NCI-H510A (cell line): ENCODE measurements around the gene NDUFAF2.
"Not testable (repeated sequence)": the region's sequence is repeated elsewhere in the genome, so short reads cannot be mapped to it uniquely, and the experiment has no call there.

Source experiments
- DNase-seq: peaks from one replicate; lab custom pipeline; 2025; lab: John Stamatoyannopoulos, UW

The NDUFAF2 gene

DNA sequence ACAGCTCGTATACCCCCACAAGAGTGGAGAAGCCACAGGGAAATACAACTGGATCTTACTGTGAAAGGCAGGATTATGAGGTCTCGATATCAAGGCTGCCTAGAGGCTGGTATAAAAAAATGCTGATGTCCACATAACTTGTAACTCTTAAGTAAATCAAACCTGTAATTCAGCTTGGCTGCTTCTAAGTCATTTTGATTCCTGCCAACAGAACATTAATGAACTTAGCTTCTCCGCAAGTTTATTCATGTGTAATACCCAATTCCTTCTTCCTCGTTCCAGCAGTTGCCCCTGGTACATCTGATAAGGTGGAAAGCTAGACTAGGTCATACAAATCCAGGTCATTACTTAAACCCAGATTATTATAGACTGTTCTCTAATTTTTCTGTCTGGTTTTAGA lies 233.7 kb downstream of the NDUFAF2 start:
- DNase-seq = no peak

DNA sequence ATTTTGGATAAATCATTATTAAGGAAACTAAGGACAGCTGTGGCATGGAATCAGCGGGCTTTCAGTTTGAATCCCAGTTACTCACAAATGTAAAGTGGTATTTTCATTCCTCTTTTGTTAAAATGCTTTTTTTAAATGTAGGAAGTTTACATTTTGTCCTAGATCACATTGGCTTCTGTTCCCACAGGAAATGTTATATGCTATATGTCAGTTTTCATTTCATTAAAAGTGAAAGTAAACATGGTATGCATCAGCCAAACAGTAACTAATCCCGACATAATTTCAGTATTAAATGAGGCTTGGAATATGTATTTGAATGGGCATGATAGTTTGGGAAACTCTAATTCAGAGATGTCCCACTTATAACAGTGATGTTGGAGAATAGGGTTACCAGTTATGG lies 235.9 kb downstream of the NDUFAF2 start:
- no peak for DNase-seq

DNA sequence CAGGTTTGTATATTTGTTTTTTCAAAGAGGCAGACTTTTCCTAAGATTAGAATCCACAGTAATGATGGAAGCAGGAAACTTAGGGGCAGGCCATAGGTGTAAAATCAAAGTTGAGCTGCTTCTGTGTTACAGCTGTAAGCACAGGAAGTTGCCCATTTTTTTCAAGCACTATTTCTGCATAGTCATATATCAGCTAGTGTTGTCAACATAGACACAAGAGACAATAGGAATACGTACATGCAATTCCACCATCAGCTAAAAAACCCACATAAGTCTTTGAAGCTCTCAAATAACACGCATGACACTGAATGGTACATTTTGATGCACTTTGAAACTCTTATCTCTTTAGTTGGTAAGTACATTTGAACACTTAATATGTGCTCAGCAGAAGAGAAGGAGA lies 237.4 kb downstream of the NDUFAF2 start:
- no peak for DNase-seq

DNA sequence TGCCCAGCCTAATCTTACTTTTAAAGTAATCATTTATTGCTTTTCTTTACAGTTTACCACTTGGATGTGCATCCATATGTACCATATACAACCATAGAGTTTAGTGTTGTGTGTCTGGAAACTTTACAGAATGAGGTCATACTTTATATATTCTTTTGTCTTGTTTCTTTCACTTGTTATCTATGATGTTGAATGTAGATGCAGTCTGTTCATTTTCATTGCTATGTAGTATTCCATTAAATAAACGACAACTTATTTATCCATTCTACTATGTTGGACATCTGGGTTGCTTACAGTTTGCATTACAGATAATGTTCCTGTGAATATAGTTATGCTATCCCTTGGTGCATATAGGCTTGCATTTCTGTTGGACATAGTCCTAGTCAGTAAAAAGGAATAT lies 238.5 kb downstream of the NDUFAF2 start:
- DNase-seq = no peak

DNA sequence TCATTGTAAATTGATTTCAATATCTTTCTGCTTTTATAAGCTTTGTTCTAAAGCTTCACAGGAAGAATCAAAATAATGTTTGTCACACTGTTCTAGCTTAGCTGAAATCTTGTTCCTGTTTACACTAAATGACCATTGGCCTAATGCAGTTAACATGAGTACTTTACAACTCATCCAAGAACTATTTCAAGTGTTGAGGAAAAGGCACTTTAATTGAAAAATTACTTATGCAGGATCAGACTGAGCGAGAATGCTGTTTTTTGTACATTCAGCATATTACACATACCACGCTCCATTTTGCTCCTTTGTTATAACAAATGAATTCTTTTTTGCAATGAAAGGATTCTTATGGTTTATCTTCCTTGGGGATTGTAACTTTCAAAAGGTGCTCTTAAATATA lies 239.7 kb downstream of the NDUFAF2 start:
- no peak for DNase-seq

DNA sequence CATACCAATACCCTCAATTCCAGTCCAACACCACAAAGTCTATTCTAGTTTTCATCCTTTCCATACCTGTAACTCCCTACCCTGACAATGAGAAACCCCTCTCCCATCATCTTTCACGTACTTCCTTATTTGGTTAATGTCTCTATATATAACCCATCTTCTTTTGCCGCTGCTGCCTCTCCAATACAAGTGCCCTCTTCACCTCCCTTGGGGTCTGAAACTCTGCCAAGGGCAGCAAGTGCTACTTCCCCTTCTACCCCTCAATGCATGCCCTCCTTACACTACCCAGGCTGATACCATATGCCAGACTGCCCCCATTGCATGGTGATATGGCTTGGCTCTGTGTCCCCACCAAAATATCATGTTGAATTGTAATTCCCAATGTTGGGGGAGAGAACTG lies 241.6 kb downstream of the NDUFAF2 start:
- no peak for DNase-seq

DNA sequence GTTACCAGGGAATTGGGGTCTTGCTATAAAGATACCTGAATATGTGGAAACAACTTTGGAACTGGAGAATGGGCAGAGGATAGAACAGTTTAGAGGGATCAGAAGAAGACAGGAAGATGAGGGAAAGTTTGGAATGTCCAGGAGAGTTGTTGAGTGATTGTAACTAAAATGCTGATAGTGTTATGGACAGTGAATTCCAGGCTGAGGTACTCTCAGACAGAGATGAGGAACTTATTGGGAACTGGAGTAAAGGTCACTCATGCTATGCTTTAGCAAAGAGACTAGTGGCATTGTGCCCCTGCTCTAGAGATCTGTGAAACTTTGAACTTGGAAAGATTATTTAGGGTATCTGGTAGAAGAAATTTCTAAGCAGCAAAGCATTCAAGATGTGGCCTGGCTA lies 242.3 kb downstream of the NDUFAF2 start:
- DNase-seq = not testable (repeated sequence)

DNA sequence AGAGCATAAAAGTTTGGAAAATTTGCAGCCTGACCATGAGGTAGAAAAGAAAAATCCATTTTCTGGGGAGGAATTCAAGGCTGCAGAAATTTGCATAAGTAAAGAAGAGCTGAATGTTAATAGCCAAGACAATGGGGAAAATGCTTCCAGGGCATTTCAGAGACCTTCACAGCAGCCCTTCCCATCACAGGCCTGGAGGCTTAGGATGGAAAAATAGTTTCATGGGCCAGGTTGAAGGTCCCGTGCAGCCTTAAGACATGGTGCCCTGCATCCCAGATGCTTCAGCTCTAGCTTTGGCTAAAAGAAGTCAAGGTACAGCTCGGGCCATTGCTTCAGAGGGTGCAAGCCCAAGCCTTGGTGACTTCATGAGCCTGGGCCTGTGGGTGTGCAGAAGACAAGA lies 242.8 kb downstream of the NDUFAF2 start:
- DNase-seq = not testable (repeated sequence)

DNA sequence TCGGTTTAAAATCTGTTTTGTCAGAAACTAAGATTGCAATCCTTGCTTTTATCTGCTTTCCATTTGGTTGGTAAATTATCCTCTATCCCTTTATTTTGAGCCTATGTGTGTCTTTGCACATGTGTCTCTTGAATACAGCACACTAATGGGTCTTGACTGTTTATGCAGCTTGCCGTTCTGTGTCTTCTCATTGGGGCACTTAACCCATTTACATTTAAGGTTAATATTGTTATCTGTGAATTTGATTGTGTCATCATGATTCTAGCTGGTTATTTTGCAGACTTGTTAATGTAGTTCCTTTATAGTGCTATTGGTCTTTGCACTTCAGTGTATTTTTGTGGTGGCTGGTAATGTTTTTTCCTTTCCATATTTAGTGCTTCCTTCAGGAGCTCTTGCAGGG lies 253.6 kb downstream of the NDUFAF2 start:
- DNase-seq = no peak

DNA sequence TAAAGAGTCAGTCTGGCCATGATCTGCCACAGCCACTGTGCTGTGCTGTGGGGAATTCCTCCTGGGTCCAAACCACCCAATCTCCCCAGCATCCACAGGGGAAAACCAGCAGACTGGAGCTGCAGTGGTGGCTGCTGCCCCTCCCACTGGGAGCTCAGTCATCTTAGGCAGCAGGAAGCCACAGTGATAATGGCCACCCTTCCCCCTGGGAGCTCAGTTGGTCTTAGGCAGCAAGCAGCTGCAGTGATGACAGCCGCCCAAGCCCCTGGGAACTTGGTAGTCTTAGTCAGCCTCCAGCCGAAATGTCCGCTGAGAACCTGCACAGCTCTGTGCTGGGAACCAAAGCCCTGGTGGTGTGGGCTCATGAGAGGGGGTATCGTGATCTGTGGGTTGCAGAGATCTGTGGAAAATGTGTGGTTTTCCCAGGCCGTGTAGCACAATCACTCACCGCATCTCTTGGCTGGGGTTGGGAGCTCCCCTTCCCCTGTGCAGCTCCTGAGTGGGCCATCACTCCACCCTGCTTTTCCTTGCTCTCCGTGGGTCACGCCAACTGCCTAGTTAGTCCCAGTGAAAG lies 255.7 kb downstream of the NDUFAF2 start:
- DNase-seq = no peak

DNA sequence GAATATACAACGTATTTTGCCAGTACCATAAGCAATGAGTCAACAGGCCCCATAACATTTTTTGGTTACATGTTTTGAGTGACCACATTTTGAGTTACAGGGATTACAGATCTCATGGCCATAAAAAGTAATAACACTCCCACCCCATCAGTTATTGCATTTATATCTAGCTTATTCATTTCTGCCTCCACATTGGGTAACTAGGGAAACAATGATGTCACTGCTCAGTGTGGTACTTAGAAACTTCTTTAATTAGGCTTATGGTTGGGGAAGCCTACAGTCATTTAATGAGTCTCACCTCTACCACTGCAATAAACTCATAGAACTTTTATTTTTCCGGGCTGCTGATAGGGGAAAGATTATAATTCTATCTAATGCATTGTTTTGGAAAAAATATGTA lies 257.2 kb downstream of the NDUFAF2 start:
- no peak for DNase-seq
